ENCODE results near the gene CARD10.

- no peak for TF ChIP-seq CTCF (conservative IDR thresholded peaks at IDR 0.05 in 1 of 2, IDR thresholded peaks at IDR 0.05 in 1 of 2; ENCODE audit: extremely low read depth in 1 of 2, insufficient read depth in 1 of 2, low read depth in 1 of 2, low read length in 2 of 2)
- no peak for TF ChIP-seq EZH2 (IDR thresholded peaks at IDR 0.05; ENCODE audit: borderline replicate concordance, low read length)
Observed at GRCh38 chr22:37564111-37564711, 45.0 kb upstream of the CARD10 start.

Data from mammary epithelial cell (primary cell).